ENCODE data around the gene RDH13. TPM values are rescaled to one million over a fixed set of nuclear protein-coding genes. Genes with fewer than 3 reads are reported as not detected.
A peak's percentile ranks its signal among the peaks of the same experiment; 100 is the strongest.

The RDH13 gene
- total and polyA plus RNA-seq, 2 of the 8 experiments (the other 6 are each of a cell fraction or from before 2014, with no cell fraction given), result 15.9 to 31.5 TPM

DNA sequence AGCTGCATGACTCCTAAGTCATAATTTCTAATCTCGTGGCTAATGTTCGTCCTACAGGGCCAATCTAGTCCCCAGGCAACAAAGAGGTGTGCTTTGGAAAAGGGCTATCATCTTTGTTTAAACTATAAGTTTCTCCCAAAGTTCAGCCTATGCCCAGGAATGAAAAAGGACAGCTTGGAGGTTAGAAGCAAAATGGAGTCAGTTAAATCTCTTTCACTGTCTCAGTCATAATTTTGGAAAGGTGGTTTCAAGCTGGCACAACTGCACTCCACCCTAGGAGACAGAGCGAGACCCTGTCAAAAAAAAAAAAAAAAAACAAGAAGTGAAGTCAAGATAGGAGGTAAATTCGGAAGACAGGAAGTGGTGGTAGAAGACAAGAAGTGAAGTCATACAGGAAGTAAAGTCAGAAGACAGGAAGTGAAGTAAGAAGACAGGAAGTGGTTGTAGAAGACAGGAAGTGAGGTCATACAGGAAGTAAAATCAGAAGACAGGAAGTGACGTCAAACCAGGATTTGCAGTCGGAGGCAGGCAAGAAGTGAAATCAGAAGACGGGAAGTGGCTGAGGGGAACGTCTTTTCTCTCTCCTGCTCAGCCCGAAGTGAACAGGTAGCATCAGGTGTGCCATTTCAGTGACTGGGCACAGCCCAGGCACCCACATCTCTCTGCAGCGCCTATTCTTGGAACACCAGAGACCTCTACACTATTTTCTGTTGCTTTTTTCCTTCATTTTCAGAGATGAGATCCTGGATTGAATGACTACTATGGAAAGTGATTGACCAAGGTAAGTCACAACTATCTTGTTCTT lies 57.1 kb downstream of the RDH13 start (continued):
- TF ChIP-seq PHF8 (conservative IDR thresholded peaks at IDR 0.05; ENCODE audit: low read depth, low read length) (no peak), CHD2 (IDR thresholded peaks at IDR 0.05; ENCODE audit: low read length) (no peak), USF2 (IDR thresholded peaks at IDR 0.05; ENCODE audit: low read length) (no peak), BACH1 (IDR thresholded peaks at IDR 0.05; ENCODE audit: low read length) (no peak), SIRT6 (IDR thresholded peaks at IDR 0.05; ENCODE audit: low read length) (no peak), BRCA1 (IDR thresholded peaks at IDR 0.05; ENCODE audit: low read depth, low read length) (no peak), RFX5 (IDR thresholded peaks at IDR 0.05; ENCODE audit: borderline replicate concordance, low read depth, low read length) (no peak), GTF2F1 (IDR thresholded peaks at IDR 0.05; ENCODE audit: borderline replicate concordance, low read depth, low read length) (no peak), CBX8 (IDR thresholded peaks at IDR 0.05; ENCODE audit: borderline replicate concordance, low read depth, low read length) (no peak), EP300 (IDR thresholded peaks at IDR 0.05; ENCODE audit: borderline replicate concordance in 1 of 2, low read depth in 2 of 2, low read length in 2 of 2) (no peak), E2F6 (IDR thresholded peaks at IDR 0.05) (no peak), TBP (IDR thresholded peaks at IDR 0.05; ENCODE audit: low read depth, low read length) (peak; percentile 51; the same call in 1 of the 2 replicates), KDM1A (IDR thresholded peaks at IDR 0.05; ENCODE audit: borderline replicate concordance, low read length) (no peak), POU5F1 (IDR thresholded peaks at IDR 0.05; ENCODE audit: low read depth, low read length) (no peak), HDAC6 (IDR thresholded peaks at IDR 0.05; ENCODE audit: low read depth, low read length) (no peak), TAF1 (IDR thresholded peaks at IDR 0.05; ENCODE audit: low read depth, low read length) (peak; percentile 65; the same call in 1 of the 2 replicates), RNF2 (IDR thresholded peaks at IDR 0.05; ENCODE audit: borderline replicate concordance, low read depth, low read length, missing control alignments, poor library complexity, severe bottlenecking) (no peak), EGR1 (IDR thresholded peaks at IDR 0.05; ENCODE audit: borderline replicate concordance, low read depth, low read length) (no peak), ZNF274 (IDR thresholded peaks at IDR 0.05; ENCODE audit: borderline replicate concordance, extremely low read depth, low read length) (no peak), CBX5 (IDR thresholded peaks at IDR 0.05; ENCODE audit: low read depth, low read length) (no peak), SAP30 (IDR thresholded peaks at IDR 0.05; ENCODE audit: insufficient read depth, insufficient replicate concordance, low read length) (no peak), BCL11A (IDR thresholded peaks at IDR 0.05; ENCODE audit: low read depth in 2 of 2, low read length in 2 of 2) (no peak), POLR2AphosphoS5 (IDR thresholded peaks at IDR 0.05; ENCODE audit: low read depth, low read length) (peak; percentile 77)
